Measurements from ENCODE around the gene XKRX. TPM values are rescaled to one million over a fixed set of nuclear protein-coding genes. Genes with fewer than 3 reads are reported as not detected.

The XKRX gene
- total and polyA plus RNA-seq, 4 donors, result under 0.01 TPM; not detected in 3

GRCh38 chrX:100911731-100912130 is 17.0 kb downstream of the XKRX start:
- no peak for DNase-seq (ENCODE audit: low spot score)
- Histone ChIP-seq H3K9ac (ENCODE audit: low read depth in 1 of 2, low read length in 2 of 2) (no peak overlapping the region), H3K4me1 (ENCODE audit: control insufficient read depth in 4 of 4, insufficient read depth in 4 of 4, low read length in 3 of 4) (no peaks in the 10 kb centered on the region), H3K27me3 (ENCODE audit: control insufficient read depth in 4 of 4, insufficient read depth in 4 of 4, low read length in 3 of 4) (no peaks in the 10 kb centered on the region), H3K36me3 (ENCODE audit: control insufficient read depth in 4 of 4, insufficient read depth in 3 of 4, low read depth in 1 of 4, low read length in 3 of 4) (no peaks in the 10 kb centered on the region), H3K27ac (ENCODE audit: low read depth in 1 of 2, low read length in 2 of 2) (no peak overlapping the region), H3K9me3 (ENCODE audit: control insufficient read depth in 4 of 4, low read length in 3 of 4) (no peaks in the 10 kb centered on the region), H3K4me3 (ENCODE audit: low read depth in 1 of 3, low read length in 3 of 3) (no peak overlapping the region)
- TF ChIP-seq YY1 (IDR thresholded peaks at IDR 0.05), result no peak
- no peak for TF ChIP-seq REST (IDR thresholded peaks at IDR 0.05)
- no peak for TF ChIP-seq NR2F2 (IDR thresholded peaks at IDR 0.05)
- TF ChIP-seq ZBTB33 (IDR thresholded peaks at IDR 0.05), result no peak
- no peak for TF ChIP-seq RXRA (IDR thresholded peaks at IDR 0.05)
- TF ChIP-seq FOXA1 (IDR thresholded peaks at IDR 0.05), result no peak
- no peak for TF ChIP-seq RAD21 (IDR thresholded peaks at IDR 0.05)
- no peak for TF ChIP-seq EGR1 (IDR thresholded peaks at IDR 0.05; ENCODE audit: low read depth in 2 of 2)
- TF ChIP-seq GABPA (IDR thresholded peaks at IDR 0.05 in 1 of 2, conservative IDR thresholded peaks at IDR 0.05 in 1 of 2), result no peak
- no peak for TF ChIP-seq TAF1 (conservative IDR thresholded peaks at IDR 0.05)
- 59% methylated on average over 1 of the region's 1 CpG for WGBS

- TF ChIP-seq HNF4G (IDR thresholded peaks at IDR 0.05) (no peak), EGR1 (IDR thresholded peaks at IDR 0.05; ENCODE audit: low read depth in 2 of 2) (no peak), YY1 (IDR thresholded peaks at IDR 0.05) (no peak), JUND (IDR thresholded peaks at IDR 0.05) (no peak), HNF4A (conservative IDR thresholded peaks at IDR 0.05) (no peak), TAF1 (conservative IDR thresholded peaks at IDR 0.05) (no peak), CTCF (IDR thresholded peaks at IDR 0.05; ENCODE audit: low read depth, low read length, missing input control) (no peak)
- H3K27ac ChIP-seq (ENCODE audit: low read depth in 1 of 2, low read length in 2 of 2), result no peak overlapping the region
- H3K36me3 ChIP-seq (ENCODE audit: control insufficient read depth in 4 of 4, insufficient read depth in 3 of 4, low read depth in 1 of 4, low read length in 3 of 4), result no peaks in the 10 kb centered on the region
- no peak for DNase-seq (ENCODE audit: low spot score)
- H3K9me3 ChIP-seq (ENCODE audit: control insufficient read depth in 4 of 4, low read length in 3 of 4), result peaks cover 0 to 4% (median 1%) of the 10 kb centered on the region in 4 donors
- H3K9ac ChIP-seq (ENCODE audit: low read depth in 1 of 2, low read length in 2 of 2), result no peak overlapping the region
- no peaks in the 10 kb centered on the region for H3K4me1 ChIP-seq (ENCODE audit: control insufficient read depth in 4 of 4, insufficient read depth in 4 of 4, low read length in 3 of 4)
- H3K27me3 ChIP-seq (ENCODE audit: control insufficient read depth in 4 of 4, insufficient read depth in 4 of 4, low read length in 3 of 4), result no peaks in the 10 kb centered on the region
- H3K4me3 ChIP-seq (ENCODE audit: low read depth in 1 of 3, low read length in 3 of 3), result no peak overlapping the region
Measured at GRCh38 chrX:100905620-100906019, 23.1 kb downstream of the XKRX start.

Measured in liver (tissue), 9 donors.